Activated CD4-positive, alpha-beta memory T cell treated with anti-CD3 and anti-CD28 coated beads for 36 hours (primary cell): ENCODE data around the gene TUBB2A. TPM values are rescaled to one million over a fixed set of nuclear protein-coding genes. Genes with fewer than 3 reads are reported as not detected.
"Not testable (repeated sequence)": the region's sequence is repeated elsewhere in the genome, so short reads cannot be mapped to it uniquely, and the experiment has no call there.

Source experiments
- CTCF ChIA-PET: fragments of 350-600 bp; sonication (Branson Sonifier 250); formaldehyde crosslinking; loops from one replicate; lab custom pipeline; 2021; ENCODE audit warnings: antibody characterized with exemption, inconsistent platforms; lab: Charles Lee
- POLR2A ChIA-PET: fragments of 350-600 bp; sonication (Branson Sonifier 250); formaldehyde crosslinking; loops from one replicate; lab custom pipeline; 2021; ENCODE audit warnings: antibody characterized with exemption; lab: Charles Lee
- DNase-seq: peaks from one replicate; pipeline ENCODE4 v3.0.0-alpha.2; 2020
- H3K27ac Mint-ChIP-seq: one replicate; pipeline ENCODE4 v1.8.0; 2021; ENCODE audit warnings: mixed read lengths
- H3K27me3 Mint-ChIP-seq: one replicate; pipeline ENCODE4 v1.8.0; 2021; ENCODE audit warnings: mixed read lengths
- H3K36me3 Mint-ChIP-seq: one replicate; pipeline ENCODE4 v1.8.0; 2021; ENCODE audit warnings: mixed read lengths
- H3K4me1 Mint-ChIP-seq: one replicate; pipeline ENCODE4 v1.8.0; 2021; ENCODE audit warnings: low read depth, mixed read lengths
- H3K4me3 Mint-ChIP-seq: one replicate; pipeline ENCODE4 v1.8.0; 2021; ENCODE audit warnings: mild to moderate bottlenecking, mixed read lengths
- H3K9me3 Mint-ChIP-seq: one replicate; pipeline ENCODE4 v1.8.0; 2021; ENCODE audit warnings: mixed read lengths
- intact Hi-C: fragments of 100-400 bp; cut with micrococcal nuclease; formaldehyde crosslinking; loops from one replicate; pipeline ENCODE4 v1.15.1; 2023
- total RNA-seq, 2 experiments: library from RNA; stranded (reverse); gene quantifications; one replicate each; pipeline ENCODE4 v1.2.3, GENCODE V29; 2021

Gene TUBB2A
- total RNA-seq, 2 experiments from 2014 or later, result 4.2 to 4.6 TPM

DNA sequence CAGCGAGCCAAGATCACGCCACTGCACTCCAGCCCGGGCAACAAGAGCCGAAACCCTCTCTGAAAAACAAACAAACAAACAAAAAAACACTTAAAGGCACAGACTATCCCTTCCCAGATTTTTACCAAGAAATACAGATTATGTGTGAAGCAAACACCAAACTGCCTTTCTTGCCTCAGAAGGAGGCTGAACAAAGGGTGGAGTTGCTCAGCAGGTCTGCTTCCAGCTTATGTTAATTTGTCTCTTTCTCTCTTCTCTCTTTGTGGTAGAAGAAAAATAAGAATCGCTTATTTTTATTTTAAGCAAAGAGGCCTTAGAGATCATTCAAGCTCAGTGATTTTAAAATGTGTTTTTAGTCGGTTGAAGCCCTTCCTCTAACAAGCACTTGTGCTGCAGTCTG, 14.2 kb downstream of the TUBB2A start:
- H3K27me3 Mint-ChIP-seq, result no peaks in the 10 kb centered on the region
- CTCF ChIA-PET, result interaction anchor here (1.5 kb wide), 1 partner anchor 108 kb away, joined by 9 read pairs; no protein-coding TSS in a partner anchor
- no peak for DNase-seq
- H3K27ac Mint-ChIP-seq, result no peak overlapping the region
- no peak overlapping the region for H3K4me3 Mint-ChIP-seq
- no peaks in the 10 kb centered on the region for H3K9me3 Mint-ChIP-seq
- peaks cover 14% of the 10 kb centered on the region for H3K36me3 Mint-ChIP-seq
- intact Hi-C loops, result no loop called here
- POLR2A ChIA-PET, result no interaction called here
- peaks cover 3% of the 10 kb centered on the region for H3K4me1 Mint-ChIP-seq

DNA sequence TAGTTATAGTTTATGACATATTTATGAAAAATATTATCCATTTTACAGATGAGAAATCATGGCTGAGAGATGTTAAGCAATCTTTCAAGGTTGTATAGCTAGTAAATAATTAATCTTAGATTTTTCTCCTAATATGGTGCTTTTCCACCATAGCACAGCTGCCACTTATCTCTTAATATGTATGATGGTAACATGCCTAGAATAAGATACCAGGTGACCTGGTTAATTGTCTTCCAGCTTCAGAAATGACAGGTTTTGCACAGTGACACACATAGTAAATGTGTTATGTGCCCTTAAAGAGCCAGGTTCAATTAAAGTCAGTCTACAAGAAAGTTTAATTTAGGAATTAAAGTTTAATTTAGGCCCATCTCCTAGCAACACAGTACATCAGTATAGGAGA, 14.8 kb downstream of the TUBB2A start:
- intact Hi-C loops, result no loop called here
- Mint-ChIP-seq H3K4me1 (peaks cover 3% of the 10 kb centered on the region), H3K27ac (no peak overlapping the region), H3K4me3 (no peak overlapping the region), H3K27me3 (no peaks in the 10 kb centered on the region), H3K9me3 (no peaks in the 10 kb centered on the region), H3K36me3 (peaks cover 16% of the 10 kb centered on the region)
- ChIA-PET POLR2A (no interaction called here), CTCF (interaction anchor here (1.5 kb wide), 1 partner anchor 109 kb away, joined by 9 read pairs; no protein-coding TSS in a partner anchor)
- no peak for DNase-seq

DNA sequence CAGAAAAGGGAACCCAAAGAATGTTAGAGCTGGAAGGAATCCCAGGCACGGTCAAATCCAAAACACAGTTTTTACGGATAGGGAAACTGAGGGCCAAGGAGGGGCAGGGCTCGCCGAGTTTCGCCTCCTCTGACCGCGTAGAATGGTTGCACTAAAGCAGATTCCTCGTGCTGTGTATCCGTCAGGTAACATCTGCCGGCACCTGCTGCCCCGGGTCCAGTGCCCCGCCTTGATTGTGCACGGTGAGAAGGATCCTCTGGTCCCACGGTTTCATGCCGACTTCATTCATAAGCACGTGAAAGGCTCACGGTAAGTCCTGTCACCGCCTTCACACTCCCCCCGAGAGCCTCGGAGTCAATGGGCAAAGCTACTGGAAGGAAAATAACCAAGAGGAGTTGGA, 17.1 kb downstream of the TUBB2A start:
- ChIA-PET CTCF (interaction anchor here (1.6 kb wide), 1 partner anchor 17 kb away, joined by 5 read pairs; the partner anchor contains the start of gene TUBB2A), POLR2A (no interaction called here)
- Mint-ChIP-seq H3K9me3 (no peaks in the 10 kb centered on the region), H3K27ac (no peak overlapping the region), H3K36me3 (peaks cover 18% of the 10 kb centered on the region), H3K4me1 (peaks cover 3% of the 10 kb centered on the region), H3K27me3 (no peaks in the 10 kb centered on the region), H3K4me3 (no peak overlapping the region)
- DNase-seq, result no peak
- intact Hi-C loops, result no loop called here

DNA sequence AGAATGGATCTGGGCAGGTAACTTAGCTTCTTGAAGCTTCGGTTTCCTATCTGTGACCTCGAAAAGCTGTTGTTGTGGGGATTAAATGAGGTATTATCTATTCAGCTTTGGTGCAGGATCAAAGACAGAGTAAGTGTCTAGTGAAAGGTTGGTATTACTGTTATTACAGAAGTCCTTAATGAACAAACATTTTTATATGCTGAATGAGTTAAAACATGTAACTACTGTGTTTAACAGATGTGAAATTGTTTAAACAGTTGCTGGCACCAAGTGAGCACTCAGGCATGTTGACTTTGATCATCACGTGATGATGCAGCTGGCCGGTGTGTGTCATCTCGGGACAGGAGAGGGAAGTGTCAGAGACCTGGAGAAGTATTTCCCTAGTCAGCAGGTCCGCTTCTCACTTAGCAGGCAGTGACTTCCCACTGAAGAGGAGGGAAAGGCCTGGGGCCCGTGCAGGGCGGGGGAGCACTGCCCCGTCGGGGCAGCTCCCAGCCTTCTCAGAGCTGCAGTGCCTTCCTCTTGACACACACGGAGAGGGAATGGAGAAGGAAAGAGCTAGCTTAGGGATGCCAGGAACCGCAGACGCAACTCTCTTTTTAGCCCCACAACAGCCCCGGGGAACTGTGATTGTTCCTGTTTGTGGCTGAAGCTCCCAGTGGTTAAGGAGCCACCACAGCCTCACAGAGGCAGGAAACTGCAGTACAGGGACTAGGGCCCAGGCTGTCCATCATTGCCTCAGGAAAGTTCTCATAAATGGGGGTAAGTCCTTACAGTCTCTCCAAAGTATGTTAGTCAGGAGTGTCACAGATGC, 18.0 kb downstream of the TUBB2A start:
- POLR2A ChIA-PET, result no interaction called here
- intact Hi-C loops, result no loop called here
- peaks cover 20% of the 10 kb centered on the region for H3K36me3 Mint-ChIP-seq
- peaks cover 3% of the 10 kb centered on the region for H3K4me1 Mint-ChIP-seq
- no peak overlapping the region for H3K4me3 Mint-ChIP-seq
- DNase-seq, result no peak
- CTCF ChIA-PET, result interaction anchor here (1.6 kb wide), 1 partner anchor 18 kb away, joined by 5 read pairs; the partner anchor contains the start of gene TUBB2A
- H3K27me3 Mint-ChIP-seq, result no peaks in the 10 kb centered on the region
- no peaks in the 10 kb centered on the region for H3K9me3 Mint-ChIP-seq
- no peak overlapping the region for H3K27ac Mint-ChIP-seq

DNA sequence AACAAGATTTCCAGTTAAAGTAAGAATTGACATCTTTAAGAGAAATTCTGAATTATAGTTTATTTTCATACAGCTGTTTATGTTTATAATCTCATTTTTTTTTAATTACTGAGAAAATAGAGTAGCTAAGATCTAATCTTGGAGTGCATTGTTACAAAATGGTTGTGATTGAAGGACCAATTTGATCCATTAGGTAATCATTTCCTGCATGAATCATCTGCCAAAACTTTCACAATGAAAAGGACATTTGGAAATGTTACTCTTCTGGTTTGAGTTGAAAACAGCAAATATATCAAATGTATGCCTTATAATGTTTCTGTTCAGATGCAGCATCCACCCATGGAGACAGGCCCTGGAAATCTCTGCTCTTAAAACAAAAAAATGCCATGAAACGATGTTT, 19.0 kb downstream of the TUBB2A start:
- Mint-ChIP-seq H3K4me3 (no peak overlapping the region), H3K4me1 (peaks cover 3% of the 10 kb centered on the region), H3K9me3 (no peaks in the 10 kb centered on the region), H3K27ac (no peak overlapping the region), H3K27me3 (no peaks in the 10 kb centered on the region), H3K36me3 (peaks cover 18% of the 10 kb centered on the region)
- CTCF ChIA-PET, result no interaction called here
- POLR2A ChIA-PET, result no interaction called here
- intact Hi-C loops, result no loop called here
- DNase-seq, result no peak

DNA sequence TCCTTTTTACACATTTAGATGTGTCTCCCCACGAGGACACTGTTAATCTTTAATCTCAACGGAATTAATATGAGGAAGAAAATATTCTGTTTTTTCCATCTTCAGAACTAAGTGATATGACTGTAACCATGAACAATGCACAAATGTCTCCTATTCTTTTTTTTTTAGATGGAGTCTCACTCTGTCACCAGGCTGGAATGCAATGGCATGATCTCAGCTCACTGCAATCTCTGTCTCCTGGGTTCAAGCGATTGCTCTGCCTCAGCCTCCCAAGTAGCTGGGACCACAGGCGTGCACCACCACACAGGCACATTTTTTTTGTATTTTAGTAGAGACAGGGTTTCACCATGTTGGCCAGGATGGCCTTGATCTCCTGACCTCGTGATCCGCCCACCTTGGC, 19.5 kb downstream of the TUBB2A start:
- H3K27me3 Mint-ChIP-seq, H3K27ac Mint-ChIP-seq, POLR2A ChIA-PET, H3K4me1 Mint-ChIP-seq, CTCF ChIA-PET, H3K4me3 Mint-ChIP-seq, intact Hi-C loops, H3K9me3 Mint-ChIP-seq, DNase-seq: not testable (repeated sequence)
- peaks cover 19% of the 10 kb centered on the region for H3K36me3 Mint-ChIP-seq

DNA sequence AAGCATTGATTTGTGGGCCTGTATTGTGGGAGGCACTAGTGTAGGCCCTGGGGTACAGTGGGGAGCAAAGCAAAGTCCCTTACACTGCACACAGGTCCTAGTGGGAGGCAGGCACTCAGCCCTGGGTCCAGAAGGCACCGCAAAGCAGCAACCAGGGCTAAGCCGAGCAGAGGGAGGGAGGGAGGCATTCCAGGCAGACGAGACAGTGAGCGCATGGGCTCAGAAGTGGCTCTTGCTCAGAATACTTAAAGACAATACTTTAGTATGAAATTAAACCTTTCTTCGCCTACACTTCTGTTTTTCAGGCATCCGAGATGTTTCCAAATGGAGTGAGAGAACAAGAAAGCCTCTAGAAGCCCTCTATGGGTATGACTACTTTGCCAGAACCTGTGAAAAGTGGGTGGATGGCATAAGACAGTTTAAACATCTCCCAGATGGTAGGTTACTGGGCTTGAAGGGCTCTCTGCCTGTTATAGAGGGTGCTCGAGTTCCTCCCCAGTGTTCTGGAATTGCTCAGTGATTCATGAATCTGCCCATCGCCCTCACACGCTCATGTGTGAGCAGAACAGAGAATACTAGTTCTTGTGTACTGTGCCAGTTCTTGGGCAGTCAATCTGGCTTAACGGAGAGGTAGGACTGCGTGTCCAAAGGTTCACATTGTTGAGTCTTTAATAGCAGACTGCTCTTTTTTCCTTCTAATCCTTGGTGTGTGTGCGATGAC, 20.1 kb downstream of the TUBB2A start:
- H3K9me3 Mint-ChIP-seq, result no peaks in the 10 kb centered on the region
- POLR2A ChIA-PET, result no interaction called here
- CTCF ChIA-PET, result interaction anchor here (1.4 kb wide), 1 partner anchor 114 kb away, joined by 5 read pairs; no protein-coding TSS in a partner anchor
- H3K4me1 Mint-ChIP-seq, result peaks cover 3% of the 10 kb centered on the region
- no peak for DNase-seq
- no peak overlapping the region for H3K4me3 Mint-ChIP-seq
- no peak overlapping the region for H3K27ac Mint-ChIP-seq
- intact Hi-C loops, result no loop called here
- H3K27me3 Mint-ChIP-seq, result no peaks in the 10 kb centered on the region
- peaks cover 19% of the 10 kb centered on the region for H3K36me3 Mint-ChIP-seq

DNA sequence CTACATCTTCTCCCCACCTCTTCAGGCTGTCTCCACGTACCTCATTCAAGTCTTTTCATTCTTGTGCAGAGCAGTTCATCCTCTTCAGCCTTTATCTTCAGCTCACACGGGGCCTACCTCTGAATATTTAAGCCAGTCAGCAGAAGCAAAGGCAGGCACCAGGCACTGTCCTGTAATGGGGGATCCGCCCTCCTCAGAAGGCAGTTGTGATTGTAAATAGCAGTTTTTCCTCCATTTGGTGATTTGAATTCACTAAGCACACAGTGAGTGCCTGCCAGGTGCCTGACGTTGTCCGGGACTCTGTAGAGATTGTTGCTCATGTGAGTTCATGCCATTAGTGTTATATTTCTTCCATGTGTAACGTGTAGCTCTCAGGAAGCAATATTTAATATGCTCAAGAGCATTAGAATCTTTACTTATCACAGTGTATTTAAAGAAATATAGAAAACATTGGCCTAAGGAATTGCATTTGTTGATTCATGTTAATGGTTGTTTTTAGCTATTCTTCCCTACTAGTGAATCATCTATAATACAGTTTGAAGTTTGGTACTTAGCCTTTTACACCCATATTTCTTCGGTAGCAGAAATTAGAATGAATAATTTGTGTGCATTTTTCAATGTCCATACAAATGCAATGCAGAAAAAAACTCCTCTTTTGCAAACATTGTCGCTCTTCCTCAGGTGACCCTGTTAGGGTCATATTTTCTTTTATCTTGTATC, 20.9 kb downstream of the TUBB2A start:
- DNase-seq, result no peak
- H3K27me3 Mint-ChIP-seq, result no peaks in the 10 kb centered on the region
- ChIA-PET CTCF (interaction anchor here (1.4 kb wide), 1 partner anchor 115 kb away, joined by 5 read pairs; no protein-coding TSS in a partner anchor), POLR2A (no interaction called here)
- H3K4me1 Mint-ChIP-seq, result peaks cover 3% of the 10 kb centered on the region
- peaks cover 19% of the 10 kb centered on the region for H3K36me3 Mint-ChIP-seq
- intact Hi-C loops, result no loop called here
- H3K4me3 Mint-ChIP-seq, result no peak overlapping the region
- H3K9me3 Mint-ChIP-seq, result no peaks in the 10 kb centered on the region
- H3K27ac Mint-ChIP-seq, result no peak overlapping the region

DNA sequence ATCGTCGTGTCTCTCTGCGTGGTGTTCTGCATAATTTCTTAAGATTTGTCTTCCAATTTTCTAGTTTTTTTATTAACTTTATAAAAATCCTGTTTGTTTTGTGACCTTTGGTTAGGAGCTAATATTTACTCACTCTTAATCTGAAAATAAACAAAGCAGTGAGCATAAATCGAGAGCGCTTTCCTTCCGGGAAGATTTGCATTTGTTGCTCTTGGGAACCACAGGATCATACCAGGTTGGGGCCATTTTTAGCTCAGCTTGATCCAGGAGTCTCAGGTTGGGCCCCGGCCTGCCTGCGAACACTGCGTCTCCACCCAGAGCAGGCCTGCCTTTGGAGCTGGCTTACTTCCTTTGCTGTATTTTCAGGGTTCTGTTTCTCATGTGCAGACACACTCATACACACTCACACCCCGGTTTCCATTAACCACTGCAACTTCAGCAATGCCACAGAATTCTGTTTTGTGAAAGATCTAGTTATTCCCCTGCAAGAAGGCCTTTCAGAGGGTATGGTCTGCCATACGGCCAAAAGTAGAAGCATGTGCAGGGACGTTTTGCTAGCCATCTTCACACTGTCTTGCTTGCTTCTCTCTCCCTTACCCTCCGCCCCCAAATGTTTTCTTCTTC, 21.6 kb downstream of the TUBB2A start:
- Mint-ChIP-seq H3K27ac (no peak overlapping the region), H3K4me3 (no peak overlapping the region), H3K36me3 (peaks cover 23% of the 10 kb centered on the region), H3K9me3 (no peaks in the 10 kb centered on the region), H3K27me3 (no peaks in the 10 kb centered on the region), H3K4me1 (peaks cover 3% of the 10 kb centered on the region)
- ChIA-PET CTCF (interaction anchor here (0.9 to 1.4 kb wide), 2 partner anchors 115 to 119 kb away, joined by 3 to 5 read pairs; no protein-coding TSS in a partner anchor), POLR2A (no interaction called here)
- intact Hi-C loops, result no loop called here
- no peak for DNase-seq

DNA sequence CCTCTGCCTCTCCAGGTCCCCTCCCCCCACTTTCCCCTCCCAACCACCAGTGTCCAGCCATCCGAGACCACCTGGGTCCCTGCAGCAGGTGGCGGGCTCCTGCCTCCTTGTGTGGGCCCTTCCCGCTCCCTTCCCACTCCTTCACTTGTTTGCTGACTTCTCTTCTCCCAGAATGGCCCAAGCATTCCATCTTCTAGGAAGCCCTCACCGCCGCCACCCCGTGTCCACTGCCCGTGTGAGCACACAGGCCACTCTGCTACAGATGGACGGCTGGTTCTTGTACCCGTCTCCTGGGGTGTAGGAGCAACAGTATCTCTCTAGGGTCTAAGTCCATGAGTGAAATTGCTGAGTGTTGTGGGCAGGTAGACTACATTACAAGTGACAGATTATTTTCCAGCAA, 23.8 kb downstream of the TUBB2A start:
- Mint-ChIP-seq H3K27me3 (no peaks in the 10 kb centered on the region), H3K27ac (no peak overlapping the region), H3K9me3 (no peaks in the 10 kb centered on the region), H3K4me3 (no peak overlapping the region), H3K4me1 (peaks cover 2% of the 10 kb centered on the region), H3K36me3 (peaks cover 26% of the 10 kb centered on the region)
- DNase-seq, result no peak
- POLR2A ChIA-PET, result no interaction called here
- intact Hi-C loops, result no loop called here
- CTCF ChIA-PET, result interaction anchor here (2.9 kb wide), 1 partner anchor 118 kb away, joined by 7 read pairs; no protein-coding TSS in a partner anchor

DNA sequence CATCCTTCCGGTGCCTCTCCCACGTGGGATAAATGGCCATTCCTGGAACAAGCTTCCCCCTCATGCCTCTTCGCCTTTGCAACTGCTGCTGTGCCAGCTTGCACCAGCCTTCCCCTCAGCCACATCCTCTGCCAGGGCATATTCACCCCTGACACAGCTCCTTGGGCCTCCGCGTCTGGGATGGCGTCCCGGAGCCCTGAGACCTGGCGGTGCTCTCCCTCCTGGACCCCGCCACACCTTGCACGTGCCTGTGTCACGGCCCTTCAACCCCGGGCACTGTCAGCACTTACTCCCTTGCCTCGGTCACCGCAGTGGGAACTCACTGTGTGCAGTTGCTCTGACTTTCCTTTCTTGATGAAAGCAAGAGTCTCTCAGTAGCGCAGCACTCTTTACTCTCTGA, 25.6 kb downstream of the TUBB2A start:
- H3K27ac Mint-ChIP-seq, result no peak overlapping the region
- ChIA-PET POLR2A (no interaction called here), CTCF (interaction anchor here (2.9 kb wide), 1 partner anchor 120 kb away, joined by 7 read pairs; no protein-coding TSS in a partner anchor)
- H3K36me3 Mint-ChIP-seq, result peaks cover 18% of the 10 kb centered on the region
- no peaks in the 10 kb centered on the region for H3K27me3 Mint-ChIP-seq
- intact Hi-C loops, result no loop called here
- no peaks in the 10 kb centered on the region for H3K4me1 Mint-ChIP-seq
- H3K9me3 Mint-ChIP-seq, result no peaks in the 10 kb centered on the region
- no peak overlapping the region for H3K4me3 Mint-ChIP-seq
- no peak for DNase-seq
